ENCODE data around the gene POLR3A. TPM values are rescaled to one million over a fixed set of nuclear protein-coding genes. Genes with fewer than 3 reads are reported as not detected.

POLR3A gene
- total and polyA plus RNA-seq, 5 donors from 2014 or later, result 5.3 to 15.1 (median 6.2) TPM

Other genes with a start within 250 kb of the POLR3A start
- gene DLG5, start 102.8 kb downstream of the POLR3A start, total RNA-seq, result 3.7 TPM
- under 1 TPM in 3 of 4 donors, not detected in 1; 0.06 to 0.17 (median 0.11) TPM for gene DLG5, start 102.8 kb downstream of the POLR3A start, polyA plus RNA-seq
- 1,300 TPM for gene RPS24, start 4.3 kb upstream of the POLR3A start, total RNA-seq
- 1,000 to 10,000 TPM in 3 of 4 donors, 100 to 1,000 TPM in 1; 852 to 1,143 (median 1,078) TPM for gene RPS24, start 4.3 kb upstream of the POLR3A start, polyA plus RNA-seq